NK-92 (cell line): Measurements from ENCODE around the gene OLFML2B.

Experiments
- DNase-seq: peaks from one replicate; lab custom pipeline; 2025; ENCODE audit not compliant: unreplicated experiment; lab: John Stamatoyannopoulos, UW

OLFML2B gene

GRCh38 chr1:161981735-161982506 lies 41.7 kb downstream of the OLFML2B start:
- DNase-seq, result no peak

GRCh38 chr1:161981126-161981525 lies 42.5 kb downstream of the OLFML2B start:
- no peak for DNase-seq

- no peak for DNase-seq
These were observed 45.5 kb downstream of the OLFML2B start for GRCh38 chr1:161978011-161978790.

DNA sequence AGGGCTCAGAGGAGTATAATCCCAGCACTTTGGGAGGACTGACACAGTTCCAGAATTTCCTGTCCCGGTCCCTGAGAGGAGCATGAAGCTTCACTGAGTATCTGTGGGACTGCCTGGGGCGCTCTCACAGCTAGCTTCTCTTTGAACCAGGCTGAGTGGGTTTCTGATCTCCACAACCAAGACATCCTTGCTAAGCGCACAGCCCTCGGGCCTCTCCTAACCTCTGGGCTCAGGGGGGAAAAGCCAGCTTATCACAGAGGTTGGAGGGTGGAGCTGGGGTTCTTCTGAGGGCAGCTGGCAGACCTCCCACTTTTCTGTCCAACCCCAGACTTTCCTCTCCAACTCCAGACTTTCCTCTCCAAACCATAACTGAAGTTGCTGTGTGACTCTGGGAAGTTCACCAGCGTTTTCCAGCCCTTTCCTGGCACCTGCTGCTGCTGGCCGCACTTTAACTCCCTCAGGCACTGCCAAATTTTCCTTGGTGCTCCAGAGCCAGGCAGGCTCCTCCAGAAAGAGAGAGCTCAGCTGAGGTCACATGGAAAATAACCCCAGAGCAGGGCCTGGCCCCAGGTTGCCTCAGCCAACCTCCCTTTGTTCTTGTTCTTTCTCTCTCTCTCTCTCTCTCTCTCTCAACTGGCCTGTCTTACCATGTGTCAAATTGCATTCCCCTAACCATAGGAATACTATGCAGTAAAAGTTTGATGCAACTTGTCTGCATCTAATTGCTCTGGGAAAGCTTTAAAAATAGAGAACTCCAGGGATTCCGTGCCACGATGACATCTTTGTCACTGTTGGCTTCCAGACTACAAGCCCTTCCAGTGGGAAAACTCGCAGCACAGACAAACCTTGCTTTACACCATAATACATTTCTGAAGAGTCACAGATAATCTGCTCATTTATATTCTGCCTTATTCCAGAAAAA lies 49.5 kb downstream of the OLFML2B start:
- no peak for DNase-seq

DNA sequence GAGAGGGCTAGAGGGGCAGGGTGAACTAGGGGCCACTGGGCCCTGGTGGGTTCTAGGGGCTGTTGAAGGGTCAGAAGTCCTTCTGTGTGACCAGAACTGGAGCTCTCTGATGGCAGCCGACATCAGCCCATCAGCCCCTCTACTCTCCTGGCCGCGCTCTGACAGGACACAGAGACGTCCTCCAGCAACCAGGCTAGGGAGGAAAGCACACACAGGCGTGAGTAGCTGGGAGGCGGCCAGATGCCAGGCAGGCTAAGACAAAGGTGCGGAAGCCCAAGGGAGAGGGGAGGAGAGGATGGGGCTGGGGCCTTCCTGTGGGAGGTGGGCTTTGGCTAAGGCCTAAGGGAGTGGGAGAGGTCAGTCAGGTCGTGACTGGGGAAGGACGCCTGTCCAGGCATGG lies 50.8 kb downstream of the OLFML2B start:
- DNase-seq, result no peak

- DNase-seq, result no peak
These were observed 53.0 kb downstream of the OLFML2B start for GRCh38 chr1:161970633-161971032.

DNA sequence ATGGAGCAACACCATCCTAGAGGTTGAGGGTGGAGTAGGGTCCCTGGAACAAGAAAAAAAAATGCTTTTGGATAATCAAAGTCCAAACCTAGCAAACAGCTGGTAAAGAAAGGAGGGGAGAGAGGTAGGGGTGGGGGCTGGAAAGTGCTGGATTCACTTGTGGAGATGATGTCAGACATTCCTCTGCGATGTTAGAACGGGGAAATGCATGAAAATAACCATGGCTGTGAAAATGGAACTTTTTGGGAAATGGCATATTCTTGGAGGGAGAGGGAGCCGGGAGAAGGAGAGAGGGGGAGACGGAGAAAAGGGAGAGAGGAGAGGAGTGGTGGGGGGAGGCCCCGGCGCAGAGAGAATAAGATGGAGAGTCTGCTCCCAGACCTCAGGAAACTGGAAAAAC lies 53.6 kb downstream of the OLFML2B start:
- DNase-seq, result no peak

DNA sequence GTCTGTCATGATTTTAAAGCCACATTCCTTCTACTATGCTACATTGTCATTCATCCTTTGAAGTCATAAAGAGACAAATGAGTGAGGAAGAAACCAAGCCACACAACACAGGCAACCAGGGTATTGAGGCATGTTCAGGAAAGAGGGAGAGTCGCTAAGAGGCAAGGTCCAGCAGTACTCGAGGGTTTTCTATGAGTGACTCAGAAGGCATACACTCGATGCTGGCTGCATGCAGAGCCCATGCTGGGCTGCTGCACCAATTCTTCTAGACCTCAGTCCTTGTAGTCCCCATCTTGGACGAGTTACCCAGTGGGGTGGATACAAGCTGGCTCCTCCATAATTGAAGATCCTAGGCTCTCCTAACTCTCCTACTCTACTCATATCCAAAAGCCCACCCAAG lies 57.6 kb downstream of the OLFML2B start:
- DNase-seq, result no peak

GRCh38 chr1:161962091-161962887 lies 61.4 kb downstream of the OLFML2B start:
- DNase-seq, result no peak

DNA sequence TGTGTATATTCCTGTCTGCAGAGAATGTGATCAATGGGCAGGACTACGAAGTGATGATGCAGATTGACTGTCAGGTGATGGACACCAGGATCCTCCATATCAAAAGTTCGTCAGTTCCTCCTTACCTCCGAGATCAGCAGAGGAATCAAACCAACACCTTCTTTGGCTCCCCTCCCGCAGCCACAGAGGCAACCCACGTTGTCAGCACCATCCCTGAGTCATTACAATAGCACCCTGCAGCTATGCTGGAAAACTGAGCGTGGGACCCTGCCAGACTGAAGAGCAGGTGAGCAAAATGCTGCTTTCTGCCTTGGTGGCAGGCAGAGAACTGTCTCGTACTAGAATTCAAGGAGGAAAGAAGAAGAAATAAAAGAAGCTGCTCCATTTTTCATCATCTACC lies 65.2 kb downstream of the OLFML2B start:
- no peak for DNase-seq

DNA sequence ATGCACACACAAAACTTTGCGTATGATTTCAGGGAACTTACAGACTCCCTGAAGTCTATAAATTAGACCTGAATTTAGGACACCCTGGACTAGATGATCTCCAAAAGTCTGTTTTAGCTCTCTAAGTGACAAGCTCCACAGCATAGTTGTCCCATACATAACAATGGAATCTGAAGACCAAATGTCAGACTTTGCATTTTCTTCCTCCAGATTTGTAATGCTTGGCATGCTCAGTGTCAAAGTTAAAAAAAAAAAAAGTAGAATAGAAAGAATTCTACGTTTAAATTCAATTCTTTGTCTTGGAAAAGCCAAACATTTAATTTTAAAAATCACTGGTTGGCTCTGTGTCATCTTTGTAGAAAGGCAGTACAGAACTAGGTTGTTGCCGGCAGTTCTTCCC lies 66.7 kb downstream of the OLFML2B start:
- no peak for DNase-seq

DNA sequence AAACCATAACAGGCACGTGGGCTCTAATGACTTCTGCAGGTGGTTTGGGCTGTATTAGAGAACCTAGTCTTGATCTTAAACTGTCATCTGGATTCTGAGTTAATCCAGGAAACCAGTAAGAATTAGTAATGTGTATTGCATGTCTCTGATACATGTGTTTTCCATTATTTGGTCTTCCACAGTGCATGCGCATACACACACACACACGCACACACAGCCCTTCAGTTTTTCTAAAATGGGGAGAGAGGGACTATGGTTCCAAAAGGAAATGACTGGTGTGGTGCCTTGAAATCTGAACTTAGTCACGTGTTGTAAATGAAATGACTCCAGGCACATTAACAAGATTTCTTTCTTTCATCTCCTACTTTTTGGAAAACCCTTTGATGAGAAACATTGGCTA lies 67.6 kb downstream of the OLFML2B start:
- no peak for DNase-seq

- DNase-seq, result no peak
These were observed 68.1 kb downstream of the OLFML2B start for GRCh38 chr1:161955606-161956005.

- DNase-seq, result no peak
These were observed 69.2 kb downstream of the OLFML2B start for GRCh38 chr1:161954466-161954865.

- DNase-seq, result no peak
These were observed 69.6 kb downstream of the OLFML2B start for GRCh38 chr1:161954050-161954449.

GRCh38 chr1:161953256-161953920 lies 70.3 kb downstream of the OLFML2B start:
- DNase-seq, result no peak

DNA sequence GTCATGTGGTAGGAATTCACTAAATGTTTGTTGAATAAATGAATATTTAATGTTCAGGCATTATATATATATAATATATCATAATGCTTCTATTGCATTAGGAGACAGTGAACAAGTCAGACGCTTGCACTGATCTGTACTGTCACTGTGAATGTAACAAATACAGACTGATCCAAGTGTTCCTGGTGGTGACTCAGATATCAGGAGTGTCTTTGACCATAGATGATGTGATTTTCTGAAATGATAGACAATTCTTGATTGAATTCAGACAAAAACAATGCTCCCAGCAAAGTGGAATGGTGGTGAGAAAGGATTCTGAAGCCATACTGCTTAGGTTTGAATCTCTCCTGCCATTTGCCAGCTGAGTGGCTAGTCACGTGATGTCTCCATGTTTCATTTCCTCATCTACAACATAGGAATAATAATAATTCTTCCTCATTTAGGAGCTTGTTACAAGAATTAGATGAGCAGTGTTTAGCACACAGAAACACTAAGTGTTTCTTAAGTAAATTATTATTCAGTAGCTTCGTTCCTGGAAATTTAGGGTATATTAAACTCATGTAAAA lies 71.0 kb downstream of the OLFML2B start:
- no peak for DNase-seq

DNA sequence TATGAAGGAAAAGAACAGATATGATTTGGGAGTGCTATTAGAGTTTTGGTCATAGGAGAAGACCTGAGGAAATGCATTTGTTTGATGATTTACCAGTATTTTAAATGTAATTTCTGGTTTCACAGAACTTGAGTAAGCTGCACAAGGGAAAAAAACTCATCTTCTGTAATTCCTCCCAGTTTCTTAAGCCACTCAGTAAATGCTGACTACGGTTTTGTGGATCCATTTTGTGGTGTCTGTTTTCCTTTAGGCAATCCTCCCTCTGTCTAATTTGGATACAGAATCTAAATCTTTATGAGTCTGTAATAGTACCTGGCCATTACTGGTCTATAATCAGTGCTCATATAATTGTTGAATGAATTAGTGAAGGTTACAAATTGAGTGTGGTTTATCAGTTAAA lies 72.0 kb downstream of the OLFML2B start:
- DNase-seq, result no peak

GRCh38 chr1:161950377-161950776 lies 73.3 kb downstream of the OLFML2B start:
- DNase-seq, result no peak

- no peak for DNase-seq
These were observed 74.1 kb downstream of the OLFML2B start for GRCh38 chr1:161949548-161949947.
